CD14-positive monocyte (primary cell): ENCODE results near the gene TDRD9. TPM values are rescaled to one million over a fixed set of nuclear protein-coding genes. Genes with fewer than 3 reads are reported as not detected.

ENCODE experiments used
- DNase-seq, 3 donors: peaks; one replicate each; pipeline ENCODE4 v3.0.0-alpha.2; 2011 to 2022
- H2AFZ ChIP-seq: 2 replicates; pipeline ENCODE4 v1.6.0; 2012; ENCODE audit warnings: mild to moderate bottlenecking, low read depth, low read length, inconsistent platforms; ENCODE audit not compliant: insufficient read depth, poor library complexity, severe bottlenecking
- H3K27ac ChIP-seq, 2 donors: 1 replicate in 1 of 2; 2 replicates in 1 of 2; pipeline ENCODE4 v1.5.1; 2012 to 2013; ENCODE audit warnings: low read length in 2 of 2, control low read depth in 1 of 2, inconsistent platforms in 1 of 2, low read depth in 1 of 2, mild to moderate bottlenecking in 1 of 2
- H3K27me3 ChIP-seq, 2 donors: one replicate each; pipeline versions ENCODE4 v1.6.0 to v1.6.1; 2011 to 2013; ENCODE audit warnings: low read length in 2 of 2; ENCODE audit not compliant: control insufficient read depth in 2 of 2, insufficient read depth in 2 of 2
- H3K36me3 ChIP-seq, 2 donors: replicated peaks in 1 of 2; 1 replicate in 1 of 2; 2 replicates in 1 of 2; pipeline versions ENCODE4 v1.5.1 to v1.6.1; 2012 to 2013; ENCODE audit warnings: low read length in 2 of 2, control low read depth in 1 of 2, inconsistent platforms in 1 of 2, mild to moderate bottlenecking in 1 of 2; ENCODE audit not compliant: insufficient read depth in 2 of 2, control insufficient read depth in 1 of 2
- H3K4me1 ChIP-seq, 2 donors: 1 replicate in 1 of 2; 2 replicates in 1 of 2; pipeline versions ENCODE4 v1.5.1 to v1.6.1; 2012 to 2013; ENCODE audit warnings: low read length in 2 of 2, control low read depth in 1 of 2, inconsistent platforms in 1 of 2, mild to moderate bottlenecking in 1 of 2, moderate library complexity in 1 of 2; ENCODE audit not compliant: insufficient read depth in 2 of 2, control insufficient read depth in 1 of 2
- H3K4me2 ChIP-seq: replicated peaks from 2 replicates; pipeline ENCODE3; 2012; ENCODE audit warnings: low read length, moderate library complexity, mild to moderate bottlenecking; ENCODE audit not compliant: poor library complexity, severe bottlenecking; ENCODE audit errors: extremely low read depth
- H3K4me3 ChIP-seq, 3 experiments: fragments of 200-600 bp in 1 of 3; sonication (generic) in 1 of 3; replicated peaks in 1 of 3; 1 replicate in 2 of 3; 2 replicates in 1 of 3; pipeline ENCODE4 v1.5.1; 2011 to 2013; ENCODE audit warnings: low read length in 3 of 3, mild to moderate bottlenecking in 3 of 3, control low read depth in 2 of 3, low read depth in 2 of 3, inconsistent platforms in 1 of 3, moderate library complexity in 1 of 3
- H3K79me2 ChIP-seq: 2 replicates; pipeline ENCODE4 v1.6.0; 2012; ENCODE audit warnings: mild to moderate bottlenecking, control low read depth, inconsistent platforms, low read length, moderate library complexity; ENCODE audit not compliant: insufficient read depth
- H3K9ac ChIP-seq: 2 replicates; pipeline ENCODE4 v1.6.0; 2017; ENCODE audit warnings: low read length, mild to moderate bottlenecking; ENCODE audit not compliant: insufficient read depth, poor library complexity, severe bottlenecking
- H3K9me3 ChIP-seq, 2 donors: replicated peaks in 1 of 2; 1 replicate in 1 of 2; 2 replicates in 1 of 2; pipeline versions ENCODE4 v1.5.1 to v1.6.1; 2012 to 2013; ENCODE audit warnings: low read length in 2 of 2, control low read depth in 1 of 2; ENCODE audit not compliant: control insufficient read depth in 1 of 2, insufficient read depth in 1 of 2
- H4K20me1 ChIP-seq: 2 replicates; pipeline ENCODE4 v1.6.0; 2012; ENCODE audit warnings: mild to moderate bottlenecking, low read length, control low read depth, moderate library complexity; ENCODE audit not compliant: insufficient read depth
- H3K27ac Mint-ChIP-seq, 7 donors: one replicate each; pipeline ENCODE4 v1.8.0; 2020; ENCODE audit warnings: mild to moderate bottlenecking in 7 of 7, mixed read lengths in 7 of 7, moderate library complexity in 6 of 7, inconsistent platforms in 2 of 7
- H3K27me3 Mint-ChIP-seq, 3 donors: one replicate each; pipeline ENCODE4 v1.8.0; 2021 to 2022; ENCODE audit warnings: low read depth in 3 of 3, mild to moderate bottlenecking in 3 of 3, mixed read lengths in 3 of 3, moderate library complexity in 3 of 3, inconsistent platforms in 1 of 3
- H3K36me3 Mint-ChIP-seq, 2 donors: one replicate each; pipeline ENCODE4 v1.8.0; 2020; ENCODE audit warnings: mixed read lengths in 2 of 2, inconsistent platforms in 1 of 2, mild to moderate bottlenecking in 1 of 2
- H3K4me1 Mint-ChIP-seq: one replicate; pipeline ENCODE4 v1.8.0; 2020; ENCODE audit warnings: mild to moderate bottlenecking, mixed read lengths
- H3K4me3 Mint-ChIP-seq, 2 donors: one replicate each; pipeline ENCODE4 v1.8.0; 2020; ENCODE audit warnings: mild to moderate bottlenecking in 2 of 2, mixed read lengths in 2 of 2, moderate library complexity in 1 of 2
- H3K9me3 Mint-ChIP-seq, 7 donors: one replicate each; pipeline ENCODE4 v1.8.0; 2020 to 2022; ENCODE audit warnings: mixed read lengths in 7 of 7, mild to moderate bottlenecking in 6 of 7, moderate library complexity in 6 of 7, inconsistent platforms in 2 of 7
- CTCF ChIP-seq: fragments of 200-600 bp; IDR thresholded peaks from one replicate; pipeline ENCODE4 v1.8.0; 2022; ENCODE audit warnings: antibody characterized with exemption, mild to moderate bottlenecking
- WGBS: methylation state at CpG from one replicate; pipeline ENCODE4 v1.1.5; 2013; ENCODE audit warnings: missing lambda C conversion rate; ENCODE audit not compliant: insufficient coverage; 5-methylcytosine and 5-hydroxymethylcytosine counted together
- intact Hi-C, 2 donors: fragments of 100-400 bp; cut with micrococcal nuclease; formaldehyde crosslinking; loops; one replicate each; pipeline versions ENCODE4 v1.15.0 to v1.15.1; 2023
- polyA plus RNA-seq, 3 donors: library from polyadenylated mRNA; depleted of rRNA in 1 of 3; unstranded in 2 of 3; stranded (reverse) in 1 of 3; fragments of 300-500 nt in 2 of 3; fragments of >200 nt in 1 of 3; fragmentation: Illumina TruSeq in 2 of 3; gene quantifications; 1 replicate in 2 of 3; 2 replicates in 1 of 3; pipeline ENCODE4 v1.2.3, GENCODE V29; 2012 to 2021

The TDRD9 gene
- polyA plus RNA-seq, 3 donors = 7.6 to 12.1 (median 11.8) TPM

GRCh38 chr14:103998027-103998426 is 69.8 kb downstream of the TDRD9 start:
- no peak overlapping the region for H3K4me3 Mint-ChIP-seq
- H3K9me3 Mint-ChIP-seq = no peaks in the 10 kb centered on the region
- Histone ChIP-seq H3K9ac (no peak overlapping the region), H3K79me2 (no peaks in the 10 kb centered on the region), H3K4me3 (no peak overlapping the region), H3K4me2 (no peak overlapping the region), H2AFZ (no peak overlapping the region), H3K4me1 (no peaks in the 10 kb centered on the region), H3K27me3 (no peaks in the 10 kb centered on the region), H3K36me3 (peaks cover 0 to 45% of the 10 kb centered on the region in 2 donors), H3K27ac (no peak overlapping the region), H3K9me3 (no peaks in the 10 kb centered on the region), H4K20me1 (no peaks in the 10 kb centered on the region)
- H3K36me3 Mint-ChIP-seq = peaks cover 27 to 42% of the 10 kb centered on the region in 2 donors
- H3K27ac Mint-ChIP-seq = no peak overlapping the region
- no peak for DNase-seq
- peaks cover 0 to 2% (median 0%) of the 10 kb centered on the region in 3 donors for H3K27me3 Mint-ChIP-seq
- 98% methylated on average over 6 of the region's 10 CpGs for WGBS
- intact Hi-C loops = no loop called here
- TF ChIP-seq CTCF = no peak
- H3K4me1 Mint-ChIP-seq = no peaks in the 10 kb centered on the region

- Histone ChIP-seq H3K4me1 (no peaks in the 10 kb centered on the region), H3K79me2 (no peaks in the 10 kb centered on the region), H3K9ac (no peak overlapping the region), H3K27me3 (no peaks in the 10 kb centered on the region), H3K27ac (no peak overlapping the region), H3K4me3 (no peak overlapping the region), H2AFZ (no peak overlapping the region), H4K20me1 (no peaks in the 10 kb centered on the region), H3K9me3 (no peaks in the 10 kb centered on the region), H3K4me2 (no peak overlapping the region), H3K36me3 (peaks cover 0 to 30% of the 10 kb centered on the region in 2 donors)
- Mint-ChIP-seq H3K9me3 (no peaks in the 10 kb centered on the region), H3K27me3 (peaks cover 0 to 3% (median 0%) of the 10 kb centered on the region in 3 donors), H3K4me1 (no peaks in the 10 kb centered on the region), H3K4me3 (no peak overlapping the region), H3K36me3 (peaks cover 19 to 32% of the 10 kb centered on the region in 2 donors), H3K27ac (no peak overlapping the region)
- WGBS = 100% methylated on average over 1 of the region's 7 CpGs
- DNase-seq = no peak
- intact Hi-C loops = no loop called here
- no peak for TF ChIP-seq CTCF
Observed at GRCh38 chr14:103999795-104000440, 71.7 kb downstream of the TDRD9 start.
